HG02938 (cell line): ENCODE measurements around the gene EYA4.
"Not testable (repeated sequence)": the region's sequence is repeated elsewhere in the genome, so short reads cannot be mapped to it uniquely, and the experiment has no call there.

Experiments
- ATAC-seq: cut with Tn5 transposase; IDR thresholded peaks from one replicate; pipeline ENCODE4 v1.9.1; 2021; ENCODE audit warnings: mild to moderate bottlenecking, moderate library complexity; ENCODE audit not compliant: unreplicated experiment

Gene EYA4

DNA sequence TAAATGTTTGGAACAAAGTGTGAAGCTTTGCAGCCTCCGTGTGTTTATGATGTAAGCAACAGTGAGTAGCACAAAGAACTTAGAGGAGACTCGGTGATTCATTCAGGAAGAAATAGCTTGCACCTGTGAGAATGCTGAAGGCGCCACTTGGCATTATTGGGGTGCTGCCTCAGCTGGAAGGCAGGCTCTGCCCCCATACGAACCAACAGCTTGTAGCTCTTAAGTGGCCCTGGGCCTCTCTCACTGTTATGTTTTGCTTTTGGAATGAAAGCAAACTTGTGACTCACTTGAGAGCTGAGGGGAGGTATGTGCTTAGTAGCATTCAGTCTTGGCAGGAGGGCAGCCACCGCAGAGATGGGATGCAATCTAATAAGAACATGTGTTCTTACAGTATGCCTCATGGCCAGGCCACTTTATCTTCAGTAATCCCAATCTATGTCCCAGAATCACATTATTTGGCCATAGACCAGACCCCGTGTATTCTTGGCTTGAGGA lies 310.7 kb downstream of the EYA4 start:
- no peak for ATAC-seq

DNA sequence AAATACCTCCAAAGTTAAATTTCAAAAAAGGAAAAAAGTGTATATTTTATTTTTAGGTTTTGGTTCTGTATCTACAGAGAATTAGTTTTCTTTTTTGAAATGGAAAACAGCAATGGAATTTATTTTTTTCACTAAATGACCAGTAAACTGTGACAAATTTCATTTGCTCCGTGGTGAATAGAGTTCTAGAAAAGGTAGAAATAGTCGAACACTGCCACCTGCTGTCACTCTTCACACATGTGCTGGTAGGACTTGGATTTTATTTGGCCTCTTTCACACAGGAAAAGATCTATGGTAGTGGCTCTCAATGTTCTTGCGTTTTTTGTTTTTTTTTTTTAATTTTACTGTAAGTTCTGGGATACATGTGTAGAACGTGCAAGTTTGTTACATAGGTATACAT lies 312.5 kb downstream of the EYA4 start:
- ATAC-seq = peak; percentile 81

DNA sequence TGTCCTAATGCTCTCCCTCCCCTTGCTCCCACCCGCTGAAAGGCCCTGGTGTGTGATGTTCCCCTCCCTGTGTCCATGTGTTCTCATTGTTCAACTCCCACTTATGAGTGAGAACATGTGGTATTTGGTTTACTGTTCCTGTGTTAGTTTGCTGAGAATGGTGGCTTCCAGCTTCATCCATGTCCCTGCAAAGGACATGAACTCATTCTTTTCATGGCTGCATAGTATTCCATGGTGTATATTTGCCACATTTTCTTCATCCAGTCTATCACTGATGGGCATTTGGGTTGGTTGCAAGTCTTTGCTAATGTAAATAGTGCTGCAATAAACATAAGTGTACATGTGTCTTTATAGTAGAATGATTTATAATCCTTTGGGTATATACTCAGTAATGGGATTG lies 313.0 kb downstream of the EYA4 start:
- not testable (repeated sequence) for ATAC-seq

DNA sequence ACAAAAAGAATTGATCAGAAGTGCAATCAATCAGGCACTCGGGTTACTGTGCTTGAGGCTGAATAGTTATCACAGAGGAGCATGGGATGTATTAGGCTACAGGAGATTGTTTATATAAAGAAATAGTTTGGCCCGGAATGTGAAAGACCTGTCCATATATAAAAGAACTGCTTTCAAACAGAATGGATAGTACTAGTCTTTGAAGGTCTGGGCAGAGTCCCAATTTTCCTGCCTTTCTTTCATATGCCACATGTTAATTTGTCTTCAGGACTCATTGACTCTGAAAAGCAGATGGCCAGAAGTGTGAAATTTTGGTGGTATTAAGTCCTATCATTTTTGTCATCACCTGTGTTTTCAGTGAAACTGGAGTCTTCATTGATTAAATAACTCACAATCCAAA lies 314.5 kb downstream of the EYA4 start:
- no peak for ATAC-seq

DNA sequence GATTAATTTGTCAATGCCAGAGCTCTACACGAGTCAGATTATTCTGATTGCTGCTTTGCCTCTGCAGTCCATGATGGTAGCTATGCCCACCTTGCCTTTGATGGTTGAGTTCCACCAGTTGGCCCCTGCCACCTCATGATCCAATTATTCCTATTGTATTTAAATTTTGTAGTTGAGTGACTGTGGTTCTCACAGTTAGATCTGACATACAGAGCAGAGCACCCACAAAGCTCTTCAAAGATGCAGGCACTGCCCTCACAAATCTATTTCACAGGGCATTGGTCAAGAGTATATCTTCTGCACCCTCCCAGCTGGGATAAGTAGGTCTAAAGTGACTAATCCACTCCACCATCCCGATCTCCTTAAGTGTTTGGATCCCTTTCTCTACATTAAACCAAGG lies 318.8 kb downstream of the EYA4 start:
- no peak for ATAC-seq

DNA sequence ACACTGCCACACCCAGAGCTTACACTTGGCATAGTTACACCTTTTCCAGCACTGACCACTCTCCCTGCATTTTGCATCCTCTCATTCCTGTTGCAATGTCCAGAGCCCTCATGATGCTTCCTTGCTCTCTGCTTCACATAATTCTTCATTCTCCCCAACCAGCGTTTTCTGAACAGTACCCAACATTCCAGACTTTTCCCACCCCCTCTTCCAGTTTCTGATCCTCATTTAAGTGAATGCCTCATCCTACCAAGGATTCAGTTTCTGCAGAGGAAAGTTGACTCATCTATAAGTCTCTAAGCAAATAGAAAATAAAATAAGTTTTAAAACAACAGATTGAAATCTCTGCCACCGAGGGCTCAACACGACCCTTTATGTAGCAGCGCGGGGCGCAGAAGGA lies 326.5 kb downstream of the EYA4 start:
- ATAC-seq = no peak

DNA sequence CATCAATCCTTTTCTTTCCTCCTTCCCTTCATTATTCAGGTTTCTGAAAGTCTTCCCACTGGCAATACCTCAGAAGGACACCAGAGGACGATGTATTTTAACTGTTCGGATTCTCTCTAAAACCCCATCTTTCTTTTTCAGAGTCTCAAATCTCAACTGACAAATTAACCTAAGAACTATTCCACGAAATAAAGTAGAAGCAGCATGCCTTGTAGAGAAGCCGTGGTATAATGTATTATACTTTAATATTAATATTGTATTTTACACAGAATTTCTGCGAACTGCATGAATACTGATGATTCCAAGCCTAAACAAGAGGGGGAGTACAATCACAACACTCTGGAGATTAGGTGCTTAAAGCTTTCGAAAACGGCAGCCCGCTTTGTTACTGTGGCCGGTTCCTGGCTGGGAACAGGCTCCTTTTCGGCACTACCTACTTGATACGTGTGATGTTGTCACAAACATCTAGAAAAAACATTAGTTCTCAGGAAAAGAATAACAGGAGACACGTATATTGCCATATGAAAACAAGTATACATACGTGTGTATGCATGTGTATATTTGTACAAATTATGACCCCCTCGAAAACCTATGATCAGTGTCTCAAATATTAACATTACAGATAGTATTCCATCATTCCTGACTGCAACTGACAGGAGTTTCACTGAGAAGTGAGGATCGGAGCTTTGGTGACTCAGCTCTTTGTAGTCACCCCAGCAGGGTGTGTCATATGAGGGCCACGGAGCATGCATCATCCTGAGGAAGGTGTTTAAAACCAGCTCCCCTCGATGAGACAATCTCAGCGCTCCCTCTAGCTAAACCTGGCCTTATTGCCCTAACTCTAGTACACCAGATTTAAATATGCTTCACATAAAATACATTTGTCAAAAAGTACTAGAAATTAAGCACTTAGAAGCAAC lies 328.1 kb downstream of the EYA4 start:
- peak; percentile 65 for ATAC-seq

DNA sequence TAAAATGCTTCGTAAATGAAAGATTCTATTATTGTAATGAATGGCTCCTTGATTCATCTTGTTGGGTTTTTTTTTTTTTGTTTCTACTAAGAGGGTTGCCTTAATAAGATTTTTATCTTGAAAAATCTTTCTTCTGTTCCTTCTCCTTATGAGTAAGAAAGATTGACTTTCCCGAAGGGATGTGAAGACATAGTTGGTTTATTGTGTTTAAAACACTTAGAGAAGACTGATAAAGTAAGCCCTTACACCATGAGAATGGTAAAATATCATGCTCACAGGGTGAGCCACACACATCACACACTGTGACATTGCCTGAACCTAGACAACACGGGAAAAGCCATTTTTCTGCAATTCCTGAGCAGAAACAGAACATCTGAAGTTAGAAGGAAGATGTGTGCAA lies 330.5 kb downstream of the EYA4 start:
- ATAC-seq = no peak

DNA sequence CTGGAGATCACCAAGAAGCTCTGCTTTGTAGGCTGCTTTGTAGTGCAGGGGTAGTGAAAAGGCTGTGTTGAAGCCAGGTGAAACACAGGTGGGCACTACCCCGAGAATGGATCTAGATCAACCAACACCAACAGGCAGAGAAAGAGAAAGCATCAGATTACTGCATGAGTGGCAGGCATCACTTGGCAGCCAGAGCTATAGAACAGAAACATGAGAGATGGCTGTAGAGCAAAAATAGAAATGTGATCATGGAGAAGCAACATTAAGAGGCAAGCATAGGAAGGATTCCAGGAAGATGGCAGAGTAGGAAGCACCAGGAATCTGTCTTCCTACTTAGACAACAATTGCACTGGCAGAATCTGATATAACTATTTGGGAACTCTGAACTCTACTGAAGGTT lies 336.7 kb downstream of the EYA4 start:
- ATAC-seq = no peak
